GM19324 (cell line): ENCODE results near the gene NFIX.

Source experiments
- ATAC-seq: cut with Tn5 transposase; IDR thresholded peaks from one replicate; pipeline ENCODE4 v1.9.1; 2021; ENCODE audit warnings: mild to moderate bottlenecking, moderate library complexity; ENCODE audit not compliant: unreplicated experiment, low FRiP score

The NFIX gene

DNA sequence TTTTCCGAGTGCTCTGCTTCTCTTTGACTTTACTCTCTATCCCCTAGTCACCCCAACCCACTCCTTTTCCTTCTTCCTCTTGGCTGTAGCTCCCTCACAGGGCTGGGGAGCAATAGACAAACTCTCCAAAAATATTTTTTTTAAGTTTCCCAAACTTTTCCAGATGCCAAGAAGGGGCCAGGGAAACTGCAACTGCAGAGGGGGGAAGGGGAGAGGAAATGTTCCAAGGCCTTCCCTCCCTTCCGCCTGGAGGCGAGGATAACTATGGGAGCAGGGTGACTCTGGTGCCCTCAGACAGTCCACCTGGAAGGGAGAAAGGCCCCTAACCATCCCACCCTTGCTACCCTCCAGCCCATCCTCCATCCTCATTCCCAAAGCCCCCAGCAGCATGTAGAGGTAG, 58.0 kb downstream of the NFIX start:
- ATAC-seq, result no peak

DNA sequence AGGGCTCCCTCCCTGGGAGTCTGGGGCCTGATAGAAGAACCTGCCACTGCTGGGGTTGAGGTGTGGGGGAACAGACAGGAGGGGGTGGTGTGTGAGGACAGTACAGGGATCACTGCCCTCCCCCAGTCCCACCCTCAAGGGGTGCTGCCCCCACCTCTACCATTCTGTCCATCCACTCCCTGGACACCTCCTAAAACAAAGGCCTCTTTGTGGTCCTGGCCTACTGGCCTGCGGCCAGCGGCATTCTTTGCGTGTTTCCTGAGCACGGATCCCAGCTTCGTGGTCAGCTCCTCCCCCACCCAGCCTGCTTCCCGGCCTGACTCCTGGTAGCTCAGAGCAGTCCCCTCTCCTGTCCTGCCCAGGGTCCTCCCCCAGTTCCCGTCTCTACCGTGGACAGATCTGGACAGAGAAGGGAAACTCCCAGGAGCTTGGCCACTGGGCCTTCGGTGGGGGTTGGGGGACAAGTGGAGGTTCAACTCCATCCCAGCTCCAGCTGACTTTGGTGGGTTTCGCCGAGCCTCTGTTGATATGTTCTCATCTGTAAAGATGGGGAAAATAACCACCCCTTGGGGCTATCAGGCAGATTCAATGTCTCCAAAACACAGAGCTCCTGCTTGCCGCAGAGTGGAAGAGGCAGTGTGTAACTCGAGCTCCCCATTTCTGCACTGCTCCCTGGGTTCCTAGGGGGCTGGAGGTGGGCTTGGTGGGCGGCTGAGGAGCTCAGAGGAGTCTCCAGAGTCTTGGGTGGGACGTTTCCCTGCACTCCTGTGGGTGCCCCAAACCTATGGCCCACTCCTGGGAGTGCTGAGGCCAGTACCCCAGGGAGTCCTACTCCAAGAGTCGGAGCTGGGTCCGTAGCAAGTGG, 58.7 kb downstream of the NFIX start:
- no peak for ATAC-seq

DNA sequence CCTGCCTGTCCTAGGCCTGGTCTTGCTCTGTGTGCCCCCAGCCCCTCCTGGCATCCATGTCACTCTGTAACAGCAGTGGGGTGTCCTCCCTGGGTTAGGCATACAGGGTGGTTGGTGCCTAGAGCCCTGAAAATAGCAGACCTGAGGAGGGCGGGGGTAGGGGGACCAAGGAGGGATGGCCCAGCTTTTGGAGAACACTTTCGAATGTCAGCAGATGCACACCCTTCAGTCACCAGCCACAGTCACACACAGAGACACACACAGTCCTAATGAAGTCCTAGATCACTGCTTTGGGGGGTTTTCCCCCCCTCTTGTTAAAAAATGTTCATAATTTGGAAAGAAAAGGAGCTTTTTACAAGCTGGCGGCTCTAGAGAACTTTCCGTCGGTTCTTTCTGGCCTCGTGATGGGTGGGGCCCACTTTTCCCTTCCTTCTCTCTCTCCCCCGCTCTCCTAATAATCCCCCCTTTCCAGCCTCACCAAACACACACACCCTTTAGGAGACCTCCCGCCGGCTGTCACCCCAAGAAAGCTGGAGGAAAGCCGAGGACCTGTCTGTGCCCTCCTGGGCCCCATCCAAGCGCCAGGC, 59.4 kb downstream of the NFIX start:
- ATAC-seq, result no peak

GRCh38 chr19:13055213-13056051, 60.2 kb downstream of the NFIX start:
- no peak for ATAC-seq

DNA sequence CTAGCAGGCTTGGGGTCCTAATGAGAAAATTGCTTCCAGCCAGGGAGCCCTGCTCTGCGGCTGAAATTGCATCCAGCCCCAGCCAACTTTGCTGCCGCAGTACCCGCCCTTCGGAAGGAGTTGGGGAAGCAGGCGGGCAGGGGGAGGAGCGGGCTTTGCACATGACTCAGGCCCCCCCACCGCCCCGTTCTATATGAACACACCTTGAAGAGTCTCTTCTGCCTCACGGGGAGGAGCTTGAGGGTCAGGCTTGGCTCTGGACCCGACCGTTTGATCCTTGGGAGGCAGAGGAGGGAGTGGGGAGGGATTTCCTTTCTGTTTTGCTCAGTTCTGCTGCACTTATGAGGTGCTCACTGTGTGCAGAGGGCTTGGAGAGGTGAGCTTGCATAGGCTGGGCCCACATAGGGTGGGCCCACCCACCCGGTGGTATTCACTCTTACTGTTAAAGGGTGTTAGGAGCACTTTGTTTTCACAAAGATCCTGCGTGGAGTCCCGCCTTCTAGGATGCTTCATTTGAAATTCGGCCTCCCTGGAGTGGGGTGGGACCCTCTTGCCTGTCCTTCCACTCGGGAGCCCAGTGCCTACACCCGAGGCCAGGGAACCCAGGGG, 60.9 kb downstream of the NFIX start:
- no peak for ATAC-seq

DNA sequence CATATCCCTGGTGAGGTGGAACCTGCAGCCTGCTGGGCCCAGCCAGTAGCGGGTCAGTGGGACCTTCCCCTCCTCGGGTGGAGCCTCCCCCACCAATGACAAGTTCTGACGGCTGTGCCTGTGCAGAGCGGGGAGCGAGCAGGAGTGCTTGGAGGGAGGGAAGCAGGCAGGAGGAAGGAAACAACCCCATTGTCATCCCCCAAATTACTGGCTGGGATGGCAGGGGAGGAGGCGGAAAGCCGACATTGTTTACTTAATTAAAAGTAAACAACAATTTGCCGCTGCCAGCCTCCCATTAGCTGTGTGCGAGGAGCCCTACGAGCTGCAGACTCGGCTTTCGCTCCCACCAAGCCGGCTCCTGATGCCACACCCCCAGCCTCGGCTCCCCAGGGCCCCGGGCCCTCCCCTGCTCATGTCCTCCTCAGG, 61.9 kb downstream of the NFIX start:
- ATAC-seq, result no peak

DNA sequence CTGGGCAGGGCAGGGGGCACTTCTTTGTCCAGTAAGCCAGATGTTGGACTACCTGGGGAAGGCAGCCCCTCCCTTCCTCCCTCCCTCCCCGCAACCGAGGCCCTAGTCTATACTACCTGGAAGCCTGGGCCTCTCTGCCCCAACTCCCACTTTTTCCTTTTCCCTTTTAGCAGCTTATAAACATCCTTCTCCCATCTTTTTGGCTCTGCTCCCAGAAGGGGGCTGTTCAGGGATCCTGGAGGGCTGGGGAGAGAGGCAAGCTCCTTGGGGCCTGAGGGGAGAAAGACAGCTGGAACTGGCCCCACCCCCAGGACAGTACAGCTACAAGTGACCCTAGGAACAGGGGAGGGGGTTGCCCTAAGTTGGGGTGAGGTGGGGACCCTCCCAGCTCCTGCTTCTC, 62.5 kb downstream of the NFIX start:
- ATAC-seq, result no peak

DNA sequence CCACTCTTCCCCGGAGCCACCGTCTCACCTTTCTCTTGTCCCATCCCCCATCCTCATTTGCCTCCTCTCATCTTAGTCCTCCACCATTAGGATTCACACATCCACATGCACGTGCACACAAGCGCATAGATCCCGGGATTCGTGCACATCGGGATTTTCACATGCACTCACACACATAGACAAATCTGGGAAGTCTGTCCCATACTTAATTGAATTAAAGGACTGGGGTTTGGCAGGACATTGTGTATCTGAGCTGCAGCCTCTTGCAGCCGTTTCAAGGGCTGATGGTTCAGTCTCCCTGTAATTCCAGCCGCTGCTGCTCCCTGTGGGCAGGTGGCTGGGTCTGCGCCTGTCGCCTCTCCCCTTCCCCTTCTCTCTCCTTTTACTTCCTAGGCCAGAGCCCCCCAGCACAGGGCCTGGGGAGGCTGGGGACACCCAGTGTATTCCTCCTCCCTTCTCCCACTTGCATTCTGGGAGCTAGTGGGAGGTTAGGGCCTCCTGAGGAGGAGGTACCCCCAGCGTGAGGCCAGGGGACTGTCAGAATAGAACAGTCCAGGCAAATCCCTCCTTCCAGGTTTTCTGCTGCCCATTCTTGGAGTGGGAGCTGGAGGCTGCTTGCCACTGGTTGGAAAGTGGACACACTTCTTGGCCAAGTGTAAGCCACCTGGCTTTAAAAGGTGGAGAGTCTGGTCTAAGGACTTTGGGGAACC, 63.8 kb downstream of the NFIX start:
- no peak for ATAC-seq

- ATAC-seq, result no peak
These were observed 65.1 kb downstream of the NFIX start for GRCh38 chr19:13060233-13060963.

DNA sequence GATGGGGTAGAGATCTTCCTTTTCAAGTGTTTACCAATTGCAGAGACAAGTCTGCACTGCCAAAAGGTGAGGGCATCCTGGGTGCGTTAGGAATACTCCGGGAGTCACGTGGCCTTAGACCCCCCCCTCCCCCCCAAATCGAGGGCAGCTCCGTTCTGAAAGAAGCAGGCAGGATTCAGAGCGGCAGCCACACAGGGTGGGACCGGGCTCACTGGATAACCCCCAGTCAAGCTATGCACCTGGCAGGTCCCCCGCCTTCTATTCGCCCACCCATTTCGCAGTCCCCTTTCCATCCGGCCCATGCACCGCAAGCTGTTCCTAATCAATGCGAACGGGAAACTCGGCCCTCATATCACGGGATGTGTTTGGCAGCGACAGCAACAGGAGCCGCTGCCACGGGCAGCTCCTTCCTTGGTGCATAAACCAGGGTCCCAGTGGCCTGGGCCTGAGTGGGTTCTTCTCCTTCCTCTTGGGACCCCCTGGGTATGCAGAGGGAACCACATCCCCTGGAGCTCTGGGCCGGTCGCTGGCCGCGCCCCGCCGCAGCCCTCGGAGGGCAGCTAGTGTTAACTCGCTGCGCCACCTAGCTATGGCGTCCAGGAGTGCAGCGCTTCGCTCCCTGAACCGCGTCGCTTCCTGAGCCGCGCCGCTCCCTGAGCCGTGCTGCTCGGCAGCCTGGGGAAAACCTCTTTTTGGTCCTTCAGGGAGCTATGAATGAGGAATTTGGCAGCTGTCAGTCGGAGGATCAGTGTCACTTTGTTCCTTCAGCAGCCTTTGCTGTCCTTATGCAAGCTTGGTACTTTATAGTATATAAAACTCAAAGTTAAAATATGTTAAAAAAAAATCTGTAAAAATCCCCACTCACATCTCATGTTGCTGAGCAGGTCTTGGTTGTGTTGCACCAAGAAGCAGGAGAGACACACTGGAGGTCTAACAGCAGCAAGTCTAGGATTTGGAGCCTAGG, 66.0 kb downstream of the NFIX start:
- no peak for ATAC-seq

- ATAC-seq, result no peak
These were observed 67.0 kb downstream of the NFIX start for GRCh38 chr19:13062317-13062716.

DNA sequence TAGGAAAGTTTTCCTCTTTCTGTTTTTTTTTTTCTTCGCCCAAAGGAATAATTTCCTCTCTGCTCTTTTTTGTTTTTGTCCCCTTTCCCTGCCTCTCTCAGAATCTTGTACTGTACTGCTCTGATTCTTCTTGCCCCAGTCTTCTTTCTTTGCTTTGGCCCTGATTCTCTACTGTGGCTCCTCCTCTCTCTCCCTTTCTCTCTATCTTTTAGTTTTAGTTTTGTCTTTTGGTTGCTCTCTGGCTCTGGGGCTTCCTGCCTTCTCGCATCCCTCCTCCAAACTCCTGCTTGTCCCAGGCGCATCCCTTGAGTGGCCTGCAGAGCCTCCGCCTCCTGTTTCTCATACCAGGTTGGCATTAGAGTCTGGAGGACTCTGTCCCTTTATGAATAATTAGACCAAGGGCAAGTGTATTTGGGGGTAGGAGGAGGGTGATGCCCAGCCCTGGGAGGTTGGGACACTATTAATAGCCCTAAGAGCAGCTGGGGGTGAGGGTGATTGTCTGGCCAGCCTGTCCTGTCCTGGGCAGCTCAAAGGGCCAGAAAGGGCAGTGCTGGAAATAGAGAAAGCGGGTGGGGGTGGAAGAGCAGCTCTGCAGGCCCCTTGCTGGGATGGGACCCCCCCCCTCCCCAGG, 68.3 kb downstream of the NFIX start:
- no peak for ATAC-seq

DNA sequence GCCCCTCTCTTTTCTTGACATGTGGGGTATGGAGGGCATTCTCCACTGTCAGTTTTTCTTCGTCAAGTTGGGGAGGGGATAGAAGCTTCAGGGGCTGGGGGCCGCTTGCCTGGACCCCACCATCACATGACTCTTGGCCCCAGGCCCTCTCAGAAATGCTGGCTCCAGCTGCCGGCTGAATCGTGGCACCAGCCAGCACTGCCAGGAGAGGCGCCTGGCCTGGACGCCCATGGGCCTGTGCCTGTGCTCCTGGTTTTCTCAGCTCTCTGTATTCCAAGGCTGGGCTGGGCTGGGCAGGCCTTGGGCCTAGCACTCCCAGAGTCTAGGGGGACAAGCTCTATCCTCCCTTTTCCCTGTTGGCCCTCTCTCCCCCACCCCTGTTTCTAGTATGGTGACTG, 68.8 kb downstream of the NFIX start:
- ATAC-seq, result no peak

GRCh38 chr19:13066226-13066625, 71.0 kb downstream of the NFIX start:
- ATAC-seq, result no peak

- no peak for ATAC-seq
These were observed 71.9 kb downstream of the NFIX start for GRCh38 chr19:13066933-13067807.

DNA sequence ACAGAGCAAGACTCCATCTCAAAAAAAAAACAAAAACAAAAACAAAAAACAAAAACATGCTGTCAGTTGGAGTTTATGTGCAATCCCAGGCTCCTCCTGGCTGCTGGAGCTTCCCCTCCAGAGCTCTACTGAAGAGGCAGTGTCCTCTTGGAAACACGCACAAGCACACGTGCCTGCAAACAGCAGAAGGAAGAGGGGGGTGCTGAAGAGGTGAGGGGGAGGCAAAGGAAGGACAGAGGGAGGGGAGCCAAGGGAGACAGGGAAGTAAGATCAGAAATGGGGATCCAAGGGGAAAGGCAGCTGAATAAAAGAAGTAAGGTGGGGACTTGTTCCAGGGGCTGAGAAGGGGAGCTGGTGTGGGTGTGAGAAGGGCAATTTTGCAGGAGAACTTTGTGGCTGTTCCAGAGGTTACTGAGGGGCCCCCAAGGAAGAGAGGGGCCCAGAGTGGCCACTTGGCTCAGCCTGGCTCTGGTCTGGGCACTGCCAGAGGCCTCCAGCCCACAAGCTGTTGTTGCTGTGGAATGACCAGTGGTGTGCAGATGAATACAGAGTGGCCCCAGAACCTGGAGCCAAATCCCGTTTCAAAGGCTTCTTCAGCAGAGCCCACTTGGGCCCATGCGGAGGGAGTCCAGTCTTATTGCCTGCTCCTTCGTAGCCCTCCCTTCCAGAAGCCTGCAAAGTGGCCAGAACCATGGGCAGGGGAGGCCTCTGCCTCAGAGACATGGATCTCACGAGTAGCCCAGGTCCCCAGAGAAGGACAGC, 73.0 kb downstream of the NFIX start:
- ATAC-seq, result no peak
